VCaP (cell line): Measurements from ENCODE around the gene TBC1D9B.
A peak's percentile ranks its signal among the peaks of the same experiment; 100 is the strongest.

Experiments
- H3K27ac ChIP-seq: fragments of 450-650 bp; 2 replicates; pipeline ENCODE4 v1.5.1; 2017
- TF ChIP-seq, protein P1 (sequence below): fragments of 450-650 bp; conservative IDR thresholded peaks from 2 replicates; pipeline ENCODE4 v1.5.1; 2017; ENCODE audit warnings: mild to moderate bottlenecking, moderate library complexity

The TBC1D9B gene

DNA sequence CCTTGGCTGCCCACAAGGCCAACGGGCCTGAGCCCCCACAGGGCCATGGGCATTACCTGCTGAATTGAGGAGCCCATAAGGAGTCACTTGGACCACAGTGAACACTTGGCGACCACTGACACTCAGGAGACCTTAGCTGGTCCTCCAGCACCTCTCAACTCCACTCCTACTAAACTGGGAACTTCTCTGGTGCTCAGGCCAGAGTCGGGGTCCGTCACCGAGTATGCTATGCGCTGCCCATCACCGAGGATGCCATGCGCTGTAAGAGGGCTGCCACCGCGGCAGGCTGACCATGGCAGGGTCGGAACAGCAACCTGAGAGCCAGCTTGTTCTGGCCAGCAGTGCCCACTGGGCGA is 87.6 kb downstream of the TBC1D9B start:
- peak overlapping the region; percentile 100 for H3K27ac ChIP-seq
- TF ChIP-seq, protein P1, sequence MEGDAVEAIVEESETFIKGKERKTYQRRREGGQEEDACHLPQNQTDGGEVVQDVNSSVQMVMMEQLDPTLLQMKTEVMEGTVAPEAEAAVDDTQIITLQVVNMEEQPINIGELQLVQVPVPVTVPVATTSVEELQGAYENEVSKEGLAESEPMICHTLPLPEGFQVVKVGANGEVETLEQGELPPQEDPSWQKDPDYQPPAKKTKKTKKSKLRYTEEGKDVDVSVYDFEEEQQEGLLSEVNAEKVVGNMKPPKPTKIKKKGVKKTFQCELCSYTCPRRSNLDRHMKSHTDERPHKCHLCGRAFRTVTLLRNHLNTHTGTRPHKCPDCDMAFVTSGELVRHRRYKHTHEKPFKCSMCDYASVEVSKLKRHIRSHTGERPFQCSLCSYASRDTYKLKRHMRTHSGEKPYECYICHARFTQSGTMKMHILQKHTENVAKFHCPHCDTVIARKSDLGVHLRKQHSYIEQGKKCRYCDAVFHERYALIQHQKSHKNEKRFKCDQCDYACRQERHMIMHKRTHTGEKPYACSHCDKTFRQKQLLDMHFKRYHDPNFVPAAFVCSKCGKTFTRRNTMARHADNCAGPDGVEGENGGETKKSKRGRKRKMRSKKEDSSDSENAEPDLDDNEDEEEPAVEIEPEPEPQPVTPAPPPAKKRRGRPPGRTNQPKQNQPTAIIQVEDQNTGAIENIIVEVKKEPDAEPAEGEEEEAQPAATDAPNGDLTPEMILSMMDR, result no peak

DNA sequence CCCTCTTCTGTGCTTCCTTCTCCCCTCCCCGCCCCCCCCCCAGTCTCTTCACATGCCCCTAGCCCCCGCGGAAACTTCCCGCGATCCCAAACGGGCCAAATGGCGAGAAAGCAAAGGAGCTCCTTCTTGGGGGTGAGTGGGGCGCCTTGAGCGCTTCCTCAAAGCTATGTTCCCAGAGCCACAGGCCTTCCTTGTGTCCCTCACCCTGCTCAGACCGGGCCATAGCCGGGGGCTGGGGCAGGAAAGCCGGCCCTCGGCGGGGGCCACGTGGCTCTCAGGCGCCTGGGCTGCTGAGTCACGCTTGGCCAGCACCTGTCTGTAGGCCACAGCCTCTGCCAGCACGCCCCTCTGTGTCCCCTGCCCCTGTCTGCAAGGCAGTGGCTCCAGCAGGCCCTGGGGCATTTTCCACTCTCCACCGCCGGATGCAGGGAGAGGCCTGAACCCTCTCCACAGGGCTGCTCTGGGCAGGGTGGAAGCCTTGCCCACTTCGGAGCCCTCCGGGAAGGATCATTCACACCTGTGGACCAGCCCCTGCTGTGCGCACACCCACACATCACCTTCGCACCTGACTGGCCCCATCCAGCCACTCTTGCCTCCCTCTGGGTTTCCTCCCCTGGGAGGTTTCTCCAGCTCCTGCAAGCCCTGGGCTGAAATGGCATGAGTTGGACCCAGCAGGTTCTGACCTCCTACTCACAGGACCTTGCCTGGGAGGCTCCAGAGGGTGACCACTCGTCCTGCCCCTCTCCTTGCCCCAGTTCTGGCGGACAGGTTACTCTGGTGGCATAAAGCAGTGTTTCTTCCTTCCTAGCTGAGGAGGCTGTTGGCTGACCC is 88.2 kb downstream of the TBC1D9B start:
- H3K27ac ChIP-seq, result peak overlapping the region; percentile 100
- TF ChIP-seq, protein P1, result no peak

DNA sequence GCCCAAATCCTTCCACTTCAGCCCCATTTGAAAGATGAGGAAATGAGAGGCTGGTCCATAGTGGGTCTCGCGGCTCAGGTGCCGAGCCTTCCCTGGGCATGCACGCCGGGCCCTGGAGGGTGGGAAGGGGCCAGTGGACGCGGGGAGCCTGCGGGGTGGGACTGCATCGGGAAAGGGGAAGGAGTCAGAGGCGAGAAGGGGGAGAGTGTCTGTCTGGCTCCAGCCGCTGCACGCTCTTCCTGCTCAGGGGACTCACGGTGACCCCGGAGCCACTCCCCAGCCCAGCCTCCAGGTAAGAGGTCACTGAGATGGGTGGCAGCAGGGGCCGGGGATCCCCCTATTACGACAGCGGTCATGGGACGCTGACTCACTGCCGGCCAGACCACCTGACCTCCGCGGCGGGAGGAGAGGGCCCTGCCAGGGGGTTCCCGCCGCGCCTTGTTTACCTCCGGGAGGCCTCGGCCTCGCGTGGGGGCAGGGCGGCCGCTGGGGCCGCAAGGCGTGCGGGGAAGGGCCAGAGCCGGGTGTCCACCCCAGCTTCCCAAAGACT is 88.9 kb downstream of the TBC1D9B start:
- H3K27ac ChIP-seq, result no peak overlapping the region
- TF ChIP-seq, protein P1, result no peak

DNA sequence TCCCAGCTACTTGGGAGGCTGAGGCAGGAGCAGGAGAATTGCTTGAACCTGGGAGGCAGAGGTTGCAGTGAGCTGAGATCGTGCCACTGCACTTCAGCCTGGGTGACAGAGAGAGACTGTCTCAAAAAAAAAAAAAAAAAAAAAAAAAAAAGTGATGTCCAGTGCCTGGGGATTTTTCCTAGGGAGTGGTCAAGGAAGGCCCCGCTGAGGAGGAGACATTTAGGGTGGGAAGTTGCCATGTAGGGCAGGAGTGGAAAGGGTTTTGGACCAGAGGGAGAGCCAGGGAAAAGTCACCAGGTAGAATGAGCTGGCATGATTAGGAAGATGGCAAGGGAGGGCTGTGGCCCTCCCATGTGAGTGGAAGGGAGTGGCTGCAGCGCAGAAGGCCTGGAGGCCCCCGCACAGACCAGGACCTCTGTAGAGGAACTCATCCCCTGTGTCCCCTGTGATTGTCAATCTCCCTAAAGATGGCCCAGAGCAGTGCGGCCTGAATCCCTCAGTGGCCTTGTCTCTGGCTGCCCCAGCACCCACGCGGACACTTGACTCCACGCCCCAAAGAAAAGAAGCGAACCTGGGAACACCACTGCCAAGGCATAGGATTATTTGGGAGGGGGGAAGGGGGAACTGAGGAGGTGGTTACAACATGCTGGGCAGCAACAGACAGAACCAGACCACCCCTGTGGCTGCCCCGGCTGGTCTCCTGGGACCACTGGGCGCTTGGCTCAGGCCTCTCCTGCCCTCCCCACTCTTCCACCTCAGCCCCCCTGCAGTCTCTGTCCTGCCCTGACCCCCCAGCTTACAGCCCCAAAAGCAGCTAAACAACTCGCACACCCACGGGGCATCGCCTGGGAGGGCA is 89.6 kb downstream of the TBC1D9B start:
- H3K27ac ChIP-seq, result no peak overlapping the region
- TF ChIP-seq, protein P1, result no peak

DNA sequence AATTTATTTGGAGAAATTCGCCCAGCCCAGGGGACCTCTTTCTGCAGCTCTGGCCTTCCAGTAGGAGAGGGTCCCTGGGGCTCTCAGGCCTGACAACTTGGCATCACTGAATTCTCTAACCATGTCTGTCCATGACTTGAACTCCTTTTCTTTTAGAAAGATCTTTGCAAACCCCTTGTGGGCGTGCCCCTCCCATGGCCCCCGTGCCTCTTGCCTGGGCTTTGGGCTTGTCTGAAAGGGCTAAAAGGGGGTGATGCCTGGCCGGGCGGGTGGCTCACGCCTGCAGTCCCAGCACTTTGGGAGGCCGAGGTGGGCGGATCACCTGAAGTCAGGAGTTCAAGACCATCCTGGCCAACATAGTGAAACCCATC is 90.2 kb downstream of the TBC1D9B start:
- TF ChIP-seq, protein P1, result no peak
- no peak overlapping the region for H3K27ac ChIP-seq

DNA sequence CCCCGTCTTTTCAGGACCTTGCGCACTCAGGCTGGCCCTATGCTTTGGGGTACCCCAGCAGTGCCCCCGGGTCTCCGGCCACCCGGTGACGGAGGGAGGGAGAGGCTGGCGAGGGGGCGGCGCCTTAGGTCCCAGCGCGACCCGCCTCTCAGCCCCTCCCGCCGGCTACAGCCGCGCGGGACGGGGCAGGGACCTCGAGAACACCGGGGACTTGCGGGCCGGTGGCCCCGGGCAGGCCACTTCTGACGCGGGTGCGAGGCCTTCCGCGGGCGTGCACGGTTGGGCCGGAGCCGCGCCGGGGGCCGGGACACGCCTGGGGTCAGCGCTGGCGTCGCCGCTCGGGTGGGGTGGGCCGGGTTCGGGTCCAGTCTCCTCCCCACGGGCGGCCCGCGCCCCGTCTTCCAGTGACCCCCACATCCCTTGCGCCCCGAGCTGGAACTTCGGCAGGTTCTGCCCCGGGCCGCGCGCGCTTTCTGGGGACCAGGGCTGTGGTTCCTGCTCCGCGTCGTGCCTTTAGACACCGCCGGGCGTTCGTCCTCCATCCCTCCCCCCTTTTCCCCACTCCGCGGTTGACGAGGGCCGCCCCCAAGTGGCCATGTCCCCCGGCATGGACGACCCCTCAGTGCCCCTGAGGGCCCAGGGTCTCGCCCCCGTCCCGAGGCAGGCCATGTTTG is 90.8 kb downstream of the TBC1D9B start:
- TF ChIP-seq, protein P1, result no peak
- no peak overlapping the region; the same call in 1 of the 2 replicates for H3K27ac ChIP-seq

DNA sequence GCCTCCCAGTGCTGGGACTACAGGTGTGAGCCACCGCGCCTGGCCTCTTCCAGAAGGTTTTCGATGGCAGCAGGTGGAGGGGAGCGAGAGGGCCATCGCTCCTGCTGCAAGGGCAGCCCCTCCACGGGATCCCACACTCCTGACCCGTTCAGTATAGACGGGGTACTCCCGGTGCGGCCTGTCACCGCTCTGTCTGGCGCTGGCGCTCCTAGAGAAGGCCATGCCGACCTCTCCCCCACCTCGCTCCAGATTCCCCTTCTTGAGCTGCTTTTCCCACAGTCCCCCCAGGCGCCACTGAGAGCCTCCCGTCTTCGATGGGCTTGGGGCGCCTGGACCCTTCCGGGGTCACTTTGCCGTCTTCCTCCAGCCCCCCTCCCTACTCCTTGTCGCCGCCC is 91.3 kb downstream of the TBC1D9B start:
- no peak overlapping the region; the same call in 1 of the 2 replicates for H3K27ac ChIP-seq
- TF ChIP-seq, protein P1, result no peak
